Hypothalamus (tissue), 51 donors: ENCODE data around the gene BCL2L2.
A peak's percentile ranks its signal among the peaks of the same experiment; 100 is the strongest.

ENCODE experiments used
- DNase-seq, 51 donors: peaks; one replicate each; lab custom pipeline; 2025; lab: John Stamatoyannopoulos, UW

BCL2L2 gene

DNA sequence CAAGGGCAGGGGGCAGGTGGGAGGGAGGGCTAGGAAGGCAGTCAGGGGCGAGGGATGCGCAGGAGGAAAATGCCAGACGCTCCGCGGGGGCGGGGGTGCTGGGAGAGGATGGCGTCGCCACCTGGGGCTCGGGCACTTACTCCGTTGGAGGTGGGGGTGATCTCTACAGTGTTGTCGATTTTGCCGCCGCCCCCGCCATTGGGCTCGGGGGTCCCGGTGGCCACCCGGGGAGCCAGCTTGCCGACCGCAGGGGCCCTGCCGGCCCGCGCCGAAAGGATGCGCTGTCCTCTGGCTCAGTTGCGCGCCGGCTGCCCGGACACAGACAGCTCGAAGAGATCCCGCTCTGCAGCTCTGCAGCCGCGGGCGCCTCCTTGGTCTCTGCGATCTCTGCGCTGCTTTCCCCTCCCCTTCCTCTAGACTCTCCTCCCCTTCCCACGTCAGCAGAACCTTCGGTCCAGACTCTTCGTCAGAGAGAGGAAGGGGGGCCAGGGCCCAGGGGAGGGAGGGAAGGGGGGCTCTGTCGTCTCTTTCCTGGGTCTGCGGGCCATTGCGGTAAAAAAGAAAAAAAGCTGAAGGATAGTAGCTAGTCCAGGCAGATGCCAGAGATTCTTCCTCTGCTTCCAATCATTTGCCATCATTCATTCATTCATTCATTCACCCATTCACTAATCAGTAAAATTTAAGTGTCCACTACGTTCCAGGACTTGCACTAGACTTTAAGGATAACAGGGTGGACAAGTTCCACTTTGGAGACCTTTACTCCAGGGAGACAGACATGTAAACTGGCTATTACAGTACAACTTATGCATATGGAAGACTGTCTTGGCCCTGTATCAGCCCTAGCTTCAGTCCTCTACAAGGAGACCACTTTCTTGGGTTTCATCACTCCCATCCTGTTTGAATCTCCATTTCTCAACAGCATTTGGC lies 46.1 kb downstream of the BCL2L2 start, which contains the start of gene SLC22A17:
Gene SLC22A17 (minus strand): TSS at position 382 of the 927 bp plus-strand sequence.
- peak in 50 of 51 donors; percentile 28 to 94 (median 84) for DNase-seq

DNA sequence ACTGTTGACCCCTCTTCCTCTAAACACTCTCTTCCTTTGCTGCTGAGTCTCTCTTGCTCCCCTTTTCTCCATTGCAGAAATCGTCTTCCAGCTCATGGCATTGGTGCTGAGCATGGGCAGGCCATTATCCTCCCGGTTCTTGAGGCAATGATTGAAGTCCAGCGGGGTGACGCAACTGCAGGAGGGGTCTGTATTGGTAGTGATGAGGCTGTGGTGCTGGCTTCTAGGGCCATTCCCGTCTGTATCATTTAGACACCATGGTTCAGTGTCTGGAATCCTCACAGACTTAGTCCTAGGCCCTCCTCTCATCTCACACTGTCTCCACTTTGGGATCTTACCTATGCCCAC lies 46.8 kb downstream of the BCL2L2 start:
- DNase-seq: no peak

DNA sequence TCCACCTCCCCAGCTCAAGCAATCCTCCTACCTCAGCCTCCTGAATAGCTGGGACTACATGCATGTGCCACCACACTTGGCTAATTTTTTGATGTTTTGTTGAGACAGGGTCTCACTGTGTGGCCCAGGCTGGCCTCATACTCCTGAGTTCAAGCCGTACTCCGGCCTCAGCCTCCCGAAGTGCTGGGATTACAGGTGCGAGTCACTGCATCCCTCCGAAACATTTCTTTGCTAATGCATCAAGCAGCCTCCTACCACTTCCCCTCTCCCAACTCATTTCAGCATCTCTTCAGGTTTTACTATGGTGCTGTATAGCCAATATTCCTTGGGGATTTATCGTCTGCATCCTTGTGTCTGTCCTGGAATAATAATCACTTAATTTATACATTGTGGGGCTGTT lies 48.4 kb downstream of the BCL2L2 start:
- no peak for DNase-seq

DNA sequence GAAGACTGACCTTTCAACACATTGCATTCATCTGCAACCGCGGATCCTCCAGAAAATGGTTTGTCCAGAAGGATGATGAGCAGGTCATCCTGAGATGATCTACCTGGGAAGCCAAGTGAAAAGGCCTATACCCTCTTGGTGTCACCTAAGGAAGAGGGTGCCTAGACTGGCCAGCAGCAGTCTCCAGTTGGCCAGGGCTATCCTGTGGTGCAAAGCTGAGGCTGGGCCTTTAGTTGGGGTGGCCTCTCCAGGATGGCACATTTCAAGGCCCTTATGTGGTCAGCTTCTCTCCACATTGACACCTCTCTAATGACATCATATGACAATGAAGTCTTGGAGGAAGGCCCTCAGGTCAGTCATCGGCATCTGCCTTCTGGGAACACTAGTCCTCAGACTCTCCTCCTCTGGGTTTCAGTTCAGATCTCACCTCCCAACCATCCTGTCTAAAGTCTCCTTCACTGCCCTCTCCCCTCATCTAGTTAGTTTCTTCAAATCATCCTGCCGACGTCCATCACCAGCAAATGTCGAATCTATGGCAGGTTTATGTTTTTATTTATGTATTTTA lies 49.3 kb downstream of the BCL2L2 start:
- DNase-seq: no peak

DNA sequence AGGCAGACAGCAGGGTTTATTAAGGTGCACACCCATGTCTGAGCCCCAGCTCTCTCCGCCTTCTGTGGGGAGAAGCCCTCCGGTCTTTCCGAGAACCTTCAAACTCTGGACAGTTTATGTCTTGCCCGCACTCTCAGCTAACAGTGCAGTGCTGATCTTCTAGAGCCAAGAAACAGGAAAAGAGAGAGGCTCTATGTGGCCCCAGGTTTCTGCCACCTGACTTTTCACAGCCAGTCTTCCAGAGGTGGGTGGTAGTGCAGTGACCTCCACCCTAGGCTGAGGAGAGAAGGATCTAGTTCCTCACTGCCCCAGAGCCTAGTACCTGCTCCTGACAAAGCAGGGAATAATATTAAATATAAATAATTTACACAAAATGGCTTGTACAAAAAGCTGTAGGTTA lies 50.0 kb downstream of the BCL2L2 start:
- no peak for DNase-seq

DNA sequence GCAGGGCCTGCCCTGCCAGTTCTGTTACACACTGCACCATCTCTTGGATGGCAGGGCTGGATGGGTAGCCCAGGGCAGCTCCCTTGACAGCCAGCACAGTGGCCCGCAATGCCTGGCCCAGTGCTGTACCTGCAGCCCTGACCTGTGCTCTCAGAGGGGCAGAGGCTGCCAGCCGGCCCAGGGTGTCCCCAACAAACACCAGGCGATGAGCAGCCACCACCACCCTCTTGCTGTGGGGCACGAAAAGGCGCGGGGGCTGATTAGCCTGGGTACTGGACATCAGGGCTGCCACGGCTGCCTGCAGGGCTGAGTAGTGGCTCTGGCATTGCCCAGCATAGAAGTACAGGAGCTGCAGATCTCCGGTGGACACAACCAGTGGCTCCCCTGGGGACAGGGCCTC lies 50.6 kb downstream of the BCL2L2 start:
- DNase-seq: no peak

DNA sequence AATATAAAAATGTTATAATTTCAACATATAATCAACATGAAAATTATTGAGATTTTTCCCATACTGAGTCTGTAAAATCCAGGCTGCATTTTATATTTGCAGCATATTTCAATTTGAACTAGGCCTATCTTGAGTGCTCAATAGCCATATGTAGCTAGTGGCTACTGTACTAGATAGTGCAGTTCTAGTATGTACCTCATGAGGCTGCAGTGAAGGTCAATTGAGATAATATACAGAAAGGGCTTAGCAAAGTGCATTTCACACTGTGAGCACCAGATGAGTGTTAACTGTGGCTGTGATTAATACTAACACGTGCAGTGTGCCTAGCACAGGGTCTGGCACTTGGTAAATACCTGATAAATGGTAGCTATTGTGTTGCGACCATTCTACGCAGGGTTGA lies 51.4 kb downstream of the BCL2L2 start:
- no peak for DNase-seq

DNA sequence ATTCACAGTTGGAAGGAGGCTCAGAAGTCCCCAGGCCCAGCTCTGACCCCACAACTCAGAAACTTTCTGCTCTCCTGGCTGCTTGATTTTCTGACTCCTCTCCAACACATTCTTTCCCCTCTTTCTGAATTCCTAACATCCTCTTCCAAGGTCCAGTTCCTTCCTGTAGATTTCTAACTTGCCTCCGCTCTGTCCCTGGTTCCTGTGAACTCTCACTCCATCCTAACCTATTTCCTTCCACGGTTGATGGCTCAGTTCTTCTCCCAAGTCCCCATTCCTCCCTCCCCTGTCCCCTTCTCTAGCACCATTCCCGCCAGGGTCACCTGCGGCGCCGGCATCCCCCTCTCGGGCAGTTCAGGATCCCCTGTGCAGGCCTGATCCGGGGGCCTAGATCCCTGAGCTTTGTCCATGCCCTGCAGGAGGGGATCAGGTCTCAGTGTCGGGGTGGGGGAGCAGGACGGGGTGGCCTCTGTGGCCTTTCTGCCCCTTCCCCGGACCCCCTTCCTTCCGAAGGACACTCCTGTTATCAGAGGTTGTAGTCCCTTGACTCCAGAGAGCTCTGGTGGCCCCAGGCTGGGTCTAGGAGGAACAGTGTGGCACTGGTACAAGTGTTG lies 52.0 kb downstream of the BCL2L2 start:
- DNase-seq: no peak

DNA sequence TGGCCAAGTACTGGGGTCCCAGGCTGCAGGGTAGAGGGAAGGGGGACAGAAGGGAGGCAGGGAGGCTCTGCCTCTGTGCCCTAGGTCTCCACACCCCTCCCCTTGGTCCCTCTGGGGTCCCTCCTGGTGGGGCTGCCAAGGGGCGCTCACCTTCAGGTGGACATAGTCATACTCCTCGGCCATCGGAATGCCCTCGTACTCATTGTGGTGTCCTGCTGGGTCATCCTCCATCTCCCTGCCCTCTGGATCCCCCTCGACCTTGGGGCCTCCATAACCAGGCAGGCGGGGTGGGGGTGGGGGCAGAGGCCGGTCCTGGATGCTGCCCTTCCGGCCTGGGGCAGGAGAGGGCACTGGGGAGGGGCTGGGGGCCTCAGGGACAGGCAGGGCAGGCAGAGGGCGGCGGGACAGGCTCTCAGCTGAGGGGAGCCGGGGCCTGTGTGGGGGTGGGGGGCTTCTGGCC lies 52.6 kb downstream of the BCL2L2 start:
- DNase-seq: no peak

DNA sequence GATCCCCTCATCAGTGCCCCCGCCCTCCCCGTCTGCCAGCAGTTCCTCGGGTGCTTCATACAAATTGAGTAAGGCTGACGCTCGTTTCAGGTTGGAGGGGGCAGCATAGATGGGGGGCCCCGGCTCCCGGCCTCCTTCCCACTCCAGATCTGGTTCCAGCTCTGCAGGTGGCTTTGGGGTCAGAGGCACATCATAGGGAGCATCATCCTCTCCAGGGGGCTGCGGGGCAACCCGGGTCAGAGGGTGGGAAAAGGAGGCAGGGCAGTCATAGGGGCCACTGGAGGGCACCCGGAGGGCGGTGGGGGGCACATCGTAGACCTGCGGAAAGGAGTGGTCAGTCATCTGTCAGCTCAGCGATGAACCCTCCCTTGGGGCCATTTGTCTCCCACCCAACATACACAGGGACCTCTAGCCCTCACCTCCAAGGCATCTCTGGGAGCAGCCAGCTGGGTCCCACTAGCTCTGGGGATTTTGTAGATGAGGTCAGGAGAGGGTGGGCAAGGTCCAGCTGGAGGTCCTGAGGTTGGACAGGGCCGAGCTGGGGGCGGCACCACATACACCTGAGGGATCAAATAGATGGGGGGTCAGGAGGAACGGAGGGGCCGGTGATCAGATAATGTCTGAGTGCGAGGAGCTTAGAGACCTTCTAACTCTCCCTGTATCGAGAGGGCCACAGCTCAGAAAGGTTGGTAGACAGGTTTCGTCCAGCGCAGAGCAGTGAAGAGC lies 53.3 kb downstream of the BCL2L2 start:
- no peak for DNase-seq

DNA sequence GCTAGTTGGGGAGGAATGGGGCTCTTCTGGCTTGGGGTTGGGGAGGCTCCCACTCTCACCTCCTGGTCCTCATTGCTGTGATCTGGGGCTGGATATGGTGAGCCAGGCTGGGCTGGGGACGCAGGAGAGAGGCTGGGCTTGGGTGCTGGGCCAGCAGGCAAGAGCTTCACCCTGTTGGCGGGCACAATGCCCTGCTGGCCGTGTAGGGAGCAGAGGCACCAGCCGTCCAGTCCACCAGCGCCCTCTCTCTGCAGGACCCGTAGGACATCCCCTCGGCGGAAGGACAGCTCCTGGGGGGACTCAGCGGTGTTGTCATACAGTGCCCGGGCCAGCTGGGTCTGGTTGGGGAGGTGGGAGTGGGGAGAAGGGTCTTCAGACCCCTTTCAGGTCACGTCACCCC lies 53.9 kb downstream of the BCL2L2 start:
- DNase-seq: peak in 34 of 51 donors; percentile 18 to 83 (median 59)

DNA sequence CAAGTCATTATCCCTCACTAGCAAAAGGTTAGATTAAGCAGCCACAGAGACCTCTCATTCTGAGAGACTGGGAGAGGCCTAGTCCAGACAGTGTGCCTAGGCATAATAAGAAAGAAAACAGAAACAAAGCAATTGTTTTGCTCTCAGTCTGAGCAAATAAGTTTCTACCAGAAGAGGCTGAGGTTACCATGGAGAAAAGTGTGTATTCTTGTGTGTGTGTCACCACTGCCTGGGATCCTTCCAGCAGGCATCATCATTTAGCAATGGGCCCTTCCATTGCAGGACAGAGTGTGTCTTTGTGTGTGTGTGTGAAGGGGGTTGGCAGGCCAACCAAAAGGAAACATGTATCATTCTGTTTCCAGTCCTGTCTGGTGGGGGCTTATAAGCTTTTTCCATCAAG lies 54.7 kb downstream of the BCL2L2 start:
- peak in 15 of 51 donors; percentile 16 to 67 (median 32) for DNase-seq
